PC-3 (cell line): ENCODE results near the gene LCN6.

ENCODE experiments used
- EZH2 ChIP-seq: fragments of 300-600 bp; sonication (generic); IDR thresholded peaks from one replicate; pipeline ENCODE4 v1.6.1; 2017; ENCODE audit warnings: antibody characterized with exemption, mild to moderate bottlenecking, low read length; ENCODE audit not compliant: unreplicated experiment
- TF ChIP-seq, protein P1 (sequence below): fragments of 300-600 bp; sonication (generic); conservative IDR thresholded peaks from 2 replicates; pipeline ENCODE4 v1.5.1; 2017; ENCODE audit warnings: antibody characterized with exemption, low read depth, mild to moderate bottlenecking, low read length

DNA sequence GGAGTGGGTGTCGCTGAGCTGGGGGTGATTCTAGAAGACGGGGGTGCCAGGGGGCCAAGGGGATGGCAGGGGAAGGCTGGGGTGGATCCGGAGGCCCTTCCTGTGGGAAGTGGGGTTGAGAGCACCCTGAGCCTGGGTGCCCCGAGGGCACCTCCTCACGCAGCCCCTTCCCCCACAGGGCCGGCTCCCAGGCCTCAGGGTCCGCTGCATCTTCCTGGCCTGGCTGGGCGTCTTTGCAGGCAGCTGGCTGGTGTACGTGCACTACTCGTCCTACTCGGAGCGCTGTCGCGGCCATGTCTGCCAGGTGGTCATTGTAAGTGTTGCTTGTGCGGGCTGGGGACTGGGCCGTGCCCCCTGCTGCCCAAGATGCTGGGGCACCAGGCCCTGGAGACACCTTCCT is 30.9 kb downstream of the LCN6 start:
- TF ChIP-seq, protein P1, sequence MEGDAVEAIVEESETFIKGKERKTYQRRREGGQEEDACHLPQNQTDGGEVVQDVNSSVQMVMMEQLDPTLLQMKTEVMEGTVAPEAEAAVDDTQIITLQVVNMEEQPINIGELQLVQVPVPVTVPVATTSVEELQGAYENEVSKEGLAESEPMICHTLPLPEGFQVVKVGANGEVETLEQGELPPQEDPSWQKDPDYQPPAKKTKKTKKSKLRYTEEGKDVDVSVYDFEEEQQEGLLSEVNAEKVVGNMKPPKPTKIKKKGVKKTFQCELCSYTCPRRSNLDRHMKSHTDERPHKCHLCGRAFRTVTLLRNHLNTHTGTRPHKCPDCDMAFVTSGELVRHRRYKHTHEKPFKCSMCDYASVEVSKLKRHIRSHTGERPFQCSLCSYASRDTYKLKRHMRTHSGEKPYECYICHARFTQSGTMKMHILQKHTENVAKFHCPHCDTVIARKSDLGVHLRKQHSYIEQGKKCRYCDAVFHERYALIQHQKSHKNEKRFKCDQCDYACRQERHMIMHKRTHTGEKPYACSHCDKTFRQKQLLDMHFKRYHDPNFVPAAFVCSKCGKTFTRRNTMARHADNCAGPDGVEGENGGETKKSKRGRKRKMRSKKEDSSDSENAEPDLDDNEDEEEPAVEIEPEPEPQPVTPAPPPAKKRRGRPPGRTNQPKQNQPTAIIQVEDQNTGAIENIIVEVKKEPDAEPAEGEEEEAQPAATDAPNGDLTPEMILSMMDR = no peak
- no peak for TF ChIP-seq EZH2
